Calu3 (cell line): ENCODE results near the gene LRMDA. TPM values are rescaled to one million over a fixed set of nuclear protein-coding genes. Genes with fewer than 3 reads are reported as not detected.

Experiments used
- BruUV-seq: library from RNA; stranded (reverse); fragments of 400-500 nt; replicated peaks from 2 replicates; lab custom pipeline; 2021; lab: Mats Ljungman, UMichigan
- CTCF ChIA-PET: fragments of 300-600 bp; sonication (Branson Sonifier 250); formaldehyde crosslinking; loops from one replicate; lab custom pipeline; 2022; ENCODE audit warnings: antibody characterized with exemption; lab: Charles Lee
- DNase-seq: peaks from one replicate; pipeline ENCODE4 v3.0.0; 2022
- H3K27ac Mint-ChIP-seq: one replicate; pipeline ENCODE4 v1.8.0; 2022; ENCODE audit warnings: mixed read lengths; ENCODE audit not compliant: unreplicated experiment
- H3K27me3 Mint-ChIP-seq: one replicate; pipeline ENCODE4 v1.8.0; 2022; ENCODE audit warnings: mixed read lengths; ENCODE audit not compliant: unreplicated experiment
- H3K36me3 Mint-ChIP-seq: one replicate; pipeline ENCODE4 v1.8.0; 2022; ENCODE audit warnings: mild to moderate bottlenecking, moderate library complexity, mixed read lengths; ENCODE audit not compliant: insufficient read depth, unreplicated experiment
- H3K4me1 Mint-ChIP-seq: one replicate; pipeline ENCODE4 v1.8.0; 2022; ENCODE audit warnings: mild to moderate bottlenecking, low read depth, mixed read lengths; ENCODE audit not compliant: unreplicated experiment
- H3K4me3 Mint-ChIP-seq: one replicate; pipeline ENCODE4 v1.8.0; 2022; ENCODE audit warnings: mild to moderate bottlenecking, low read depth, moderate library complexity, mixed read lengths; ENCODE audit not compliant: unreplicated experiment
- H3K9me3 Mint-ChIP-seq: one replicate; pipeline ENCODE4 v1.8.0; 2022; ENCODE audit warnings: low read depth, mixed read lengths; ENCODE audit not compliant: unreplicated experiment
- intact Hi-C: fragments of 100-400 bp; cut with micrococcal nuclease; formaldehyde crosslinking; loops from one replicate; pipeline ENCODE4 v1.10.0; 2022; ENCODE audit not compliant: unreplicated experiment
- total RNA-seq: library from RNA; stranded (reverse); gene quantifications from 2 replicates; pipeline ENCODE4 v1.2.3, GENCODE V29; 2022
- TF ChIP-seq, protein P1 (sequence below): fragments of 200-600 bp; IDR thresholded peaks from one replicate; pipeline ENCODE4 v1.8.0; 2022; ENCODE audit warnings: antibody characterized with exemption; ENCODE audit not compliant: unreplicated experiment

LRMDA gene
- total RNA-seq, 1 experiment from 2014 or later: 7.6 TPM

DNA sequence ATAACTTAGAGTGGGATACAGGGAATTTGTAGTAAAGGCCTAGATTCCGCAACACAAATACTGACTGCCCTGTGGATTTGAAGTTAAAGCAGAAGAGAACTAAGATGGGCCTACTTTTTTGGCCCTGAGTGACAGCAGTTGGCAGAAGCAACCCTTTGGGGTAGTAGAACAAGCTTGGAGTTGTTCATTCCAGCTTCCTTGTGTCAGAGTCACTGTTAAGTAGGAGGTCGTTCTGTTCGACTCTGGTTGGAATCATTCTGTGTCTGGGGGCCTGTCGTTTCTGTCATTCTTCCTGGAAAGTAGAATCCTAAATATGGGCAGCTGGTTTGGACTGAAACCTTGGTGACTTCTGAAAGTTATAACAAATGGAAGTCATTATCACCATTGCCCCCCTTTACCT, 865.9 kb downstream of the LRMDA start:
- BruUV-seq: no TSS peak
- no peaks in the 10 kb centered on the region for H3K27me3 Mint-ChIP-seq
- DNase-seq: no peak
- no peak overlapping the region for H3K4me3 Mint-ChIP-seq
- no peak overlapping the region for H3K27ac Mint-ChIP-seq
- no peaks in the 10 kb centered on the region for H3K4me1 Mint-ChIP-seq
- peaks cover 22% of the 10 kb centered on the region for H3K9me3 Mint-ChIP-seq
- CTCF ChIA-PET: interaction anchor here (0.6 kb wide), 1 partner anchor 339 kb away, joined by 3 read pairs; no protein-coding TSS in a partner anchor
- H3K36me3 Mint-ChIP-seq: no peaks in the 10 kb centered on the region
- TF ChIP-seq, protein P1, sequence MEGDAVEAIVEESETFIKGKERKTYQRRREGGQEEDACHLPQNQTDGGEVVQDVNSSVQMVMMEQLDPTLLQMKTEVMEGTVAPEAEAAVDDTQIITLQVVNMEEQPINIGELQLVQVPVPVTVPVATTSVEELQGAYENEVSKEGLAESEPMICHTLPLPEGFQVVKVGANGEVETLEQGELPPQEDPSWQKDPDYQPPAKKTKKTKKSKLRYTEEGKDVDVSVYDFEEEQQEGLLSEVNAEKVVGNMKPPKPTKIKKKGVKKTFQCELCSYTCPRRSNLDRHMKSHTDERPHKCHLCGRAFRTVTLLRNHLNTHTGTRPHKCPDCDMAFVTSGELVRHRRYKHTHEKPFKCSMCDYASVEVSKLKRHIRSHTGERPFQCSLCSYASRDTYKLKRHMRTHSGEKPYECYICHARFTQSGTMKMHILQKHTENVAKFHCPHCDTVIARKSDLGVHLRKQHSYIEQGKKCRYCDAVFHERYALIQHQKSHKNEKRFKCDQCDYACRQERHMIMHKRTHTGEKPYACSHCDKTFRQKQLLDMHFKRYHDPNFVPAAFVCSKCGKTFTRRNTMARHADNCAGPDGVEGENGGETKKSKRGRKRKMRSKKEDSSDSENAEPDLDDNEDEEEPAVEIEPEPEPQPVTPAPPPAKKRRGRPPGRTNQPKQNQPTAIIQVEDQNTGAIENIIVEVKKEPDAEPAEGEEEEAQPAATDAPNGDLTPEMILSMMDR: no peak
- intact Hi-C loops: no loop called here

DNA sequence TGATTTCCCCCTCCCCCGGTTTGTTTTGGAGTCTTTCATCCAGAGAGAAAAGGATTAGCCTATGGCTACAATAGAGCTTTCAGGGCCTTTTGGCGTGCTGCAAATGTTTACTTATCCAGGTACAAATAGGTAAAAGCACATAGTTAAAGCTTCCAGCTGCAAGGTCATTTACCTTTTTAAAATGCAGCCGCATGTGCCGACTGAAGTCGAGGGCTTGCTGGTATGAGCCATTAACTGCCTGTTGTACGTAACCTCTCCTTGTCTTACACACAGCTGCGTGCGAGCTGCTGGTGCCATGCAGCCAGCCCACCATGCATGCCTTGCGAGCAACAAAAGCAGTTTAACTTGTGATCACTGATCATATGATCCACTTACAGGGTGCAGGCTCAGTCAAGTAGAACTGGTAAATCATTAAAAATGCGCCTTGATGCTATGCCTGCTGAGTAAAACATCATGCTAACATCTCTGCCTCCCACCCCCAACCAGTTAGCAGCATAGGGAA, 866.4 kb downstream of the LRMDA start:
- Mint-ChIP-seq H3K36me3 (no peaks in the 10 kb centered on the region), H3K4me1 (no peaks in the 10 kb centered on the region), H3K9me3 (peaks cover 22% of the 10 kb centered on the region), H3K4me3 (no peak overlapping the region), H3K27me3 (no peaks in the 10 kb centered on the region), H3K27ac (no peak overlapping the region)
- CTCF ChIA-PET: interaction anchor here (0.6 kb wide), 1 partner anchor 339 kb away, joined by 3 read pairs; no protein-coding TSS in a partner anchor
- no TSS peak for BruUV-seq
- TF ChIP-seq, protein P1: no peak
- intact Hi-C loops: no loop called here
- no peak for DNase-seq

DNA sequence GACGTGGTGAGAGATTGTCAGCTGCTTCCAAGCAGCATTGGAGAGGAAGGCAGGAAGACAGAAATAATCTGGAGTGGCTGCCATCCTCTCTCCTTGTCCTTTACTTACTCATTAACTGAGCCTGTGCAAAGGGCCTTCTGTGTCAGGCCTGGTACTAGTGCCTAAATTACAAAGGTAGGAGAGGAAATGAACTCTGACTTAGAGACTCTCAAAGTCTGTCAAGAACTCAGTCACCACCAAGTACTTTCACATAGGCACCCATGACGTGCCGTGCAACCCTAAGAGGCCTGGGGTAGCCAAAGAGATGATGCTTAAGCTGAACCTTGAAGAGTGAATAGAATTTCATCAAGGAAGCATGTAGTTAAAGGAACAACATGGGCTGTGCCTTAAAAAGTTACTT, 866.9 kb downstream of the LRMDA start:
- BruUV-seq: no TSS peak
- Mint-ChIP-seq H3K4me3 (no peak overlapping the region), H3K4me1 (no peaks in the 10 kb centered on the region), H3K27me3 (no peaks in the 10 kb centered on the region), H3K36me3 (no peaks in the 10 kb centered on the region), H3K9me3 (peaks cover 22% of the 10 kb centered on the region), H3K27ac (no peak overlapping the region)
- TF ChIP-seq, protein P1: no peak
- intact Hi-C loops: no loop called here
- DNase-seq: no peak
- CTCF ChIA-PET: no interaction called here

DNA sequence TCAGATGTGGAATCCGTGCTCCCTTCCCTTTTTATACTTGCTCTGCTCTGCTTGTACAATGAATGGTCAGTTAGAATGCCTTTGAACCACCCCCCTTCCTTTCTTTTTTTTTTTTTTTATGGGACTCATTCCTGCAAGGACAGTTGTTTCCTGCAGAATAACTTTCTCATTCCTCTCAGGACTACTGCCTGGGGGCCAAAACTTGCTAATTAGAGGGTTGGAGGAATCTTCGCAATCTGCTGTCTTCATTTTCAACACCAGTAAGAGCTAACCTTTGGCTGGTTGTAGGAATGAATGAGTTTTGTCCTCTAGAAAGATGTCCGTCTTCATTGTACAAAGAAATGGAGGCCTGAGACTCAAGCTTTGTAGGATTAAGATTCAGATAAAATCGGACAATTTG, 868.1 kb downstream of the LRMDA start:
- peaks cover 23% of the 10 kb centered on the region for H3K9me3 Mint-ChIP-seq
- intact Hi-C loops: no loop called here
- H3K27me3 Mint-ChIP-seq: no peaks in the 10 kb centered on the region
- DNase-seq: no peak
- H3K4me3 Mint-ChIP-seq: no peak overlapping the region
- TF ChIP-seq, protein P1: no peak
- H3K27ac Mint-ChIP-seq: no peak overlapping the region
- no peaks in the 10 kb centered on the region for H3K4me1 Mint-ChIP-seq
- no TSS peak for BruUV-seq
- CTCF ChIA-PET: interaction anchor here (0.7 kb wide), 1 partner anchor 627 kb away, joined by 8 read pairs; no protein-coding TSS in a partner anchor
- no peaks in the 10 kb centered on the region for H3K36me3 Mint-ChIP-seq
